OCI-LY3 (cell line): Measurements from ENCODE around the gene MED8.
"Not testable (repeated sequence)": the region's sequence is repeated elsewhere in the genome, so short reads cannot be mapped to it uniquely, and the experiment has no call there.

Source experiments
- H2AFZ ChIP-seq: fragments of 200-600, 300-600 bp; shearing (Covaris generic); 2 replicates; pipeline ENCODE4 v1.6.0; 2014; ENCODE audit warnings: antibody characterized with exemption, low read depth, low read length
- H3K27ac ChIP-seq: fragments of 200-600, 300-600 bp; sonication (generic); 2 replicates; pipeline ENCODE4 v1.5.1; 2014; ENCODE audit warnings: mild to moderate bottlenecking, low read length, moderate library complexity, mixed read lengths
- H3K27me3 ChIP-seq: fragments of 200-600, 300-600 bp; sonication (generic); 2 replicates; pipeline ENCODE4 v1.6.1; 2014; ENCODE audit warnings: low read depth, low read length, mixed read lengths
- H3K36me3 ChIP-seq: fragments of 200-600, 300-600 bp; sonication (generic); replicated peaks from 2 replicates; pipeline ENCODE3; 2014; ENCODE audit warnings: low read depth, low read length, mixed read lengths
- H3K4me1 ChIP-seq: fragments of 300-600, 200-600 bp; sonication (generic); 2 replicates; pipeline ENCODE4 v1.6.1; 2014; ENCODE audit warnings: low read length, mixed read lengths
- H3K4me2 ChIP-seq: fragments of 200-600, 300-600 bp; sonication (generic); 2 replicates; pipeline ENCODE4 v1.6.1; 2014; ENCODE audit warnings: low read length, mixed read lengths
- H3K4me3 ChIP-seq: fragments of 300-600, 200-600 bp; sonication (generic); 2 replicates; pipeline ENCODE4 v1.5.1; 2014; ENCODE audit warnings: antibody characterized with exemption, mild to moderate bottlenecking, low read length, moderate library complexity
- H3K79me2 ChIP-seq: fragments of 300-600, 200-600 bp; shearing (Covaris generic); 2 replicates; pipeline ENCODE4 v1.6.1; 2014; ENCODE audit warnings: mild to moderate bottlenecking, low read length, mixed read lengths
- H3K9ac ChIP-seq: fragments of 300-600, 200-600 bp; shearing (Covaris generic); 2 replicates; pipeline ENCODE4 v1.6.0; 2014; ENCODE audit warnings: mild to moderate bottlenecking, low read length, moderate library complexity
- H3K9me3 ChIP-seq: fragments of 200-600, 300-600 bp; shearing (Covaris generic); 2 replicates; pipeline ENCODE4 v1.6.1; 2014; ENCODE audit warnings: low read length, mixed read lengths; ENCODE audit not compliant: insufficient read depth
- H4K20me1 ChIP-seq: fragments of 200-600, 300-600 bp; sonication (generic); 2 replicates; pipeline ENCODE4 v1.6.1; 2016; ENCODE audit warnings: low read length, mixed read lengths; ENCODE audit not compliant: insufficient read depth
- EZH2phosphoT487 ChIP-seq: fragments of 200-600 bp; shearing (Covaris generic); IDR thresholded peaks from 2 replicates; pipeline ENCODE4 v1.6.1; 2018; ENCODE audit warnings: antibody characterized with exemption, mixed run types, low read depth
- TF ChIP-seq, protein P1 (sequence below): fragments of 200-600, 300-600 bp; sonication (generic); IDR thresholded peaks from 2 replicates; pipeline ENCODE4 v1.5.1; 2014; ENCODE audit warnings: antibody characterized with exemption, low read length, low read depth

Gene MED8

DNA sequence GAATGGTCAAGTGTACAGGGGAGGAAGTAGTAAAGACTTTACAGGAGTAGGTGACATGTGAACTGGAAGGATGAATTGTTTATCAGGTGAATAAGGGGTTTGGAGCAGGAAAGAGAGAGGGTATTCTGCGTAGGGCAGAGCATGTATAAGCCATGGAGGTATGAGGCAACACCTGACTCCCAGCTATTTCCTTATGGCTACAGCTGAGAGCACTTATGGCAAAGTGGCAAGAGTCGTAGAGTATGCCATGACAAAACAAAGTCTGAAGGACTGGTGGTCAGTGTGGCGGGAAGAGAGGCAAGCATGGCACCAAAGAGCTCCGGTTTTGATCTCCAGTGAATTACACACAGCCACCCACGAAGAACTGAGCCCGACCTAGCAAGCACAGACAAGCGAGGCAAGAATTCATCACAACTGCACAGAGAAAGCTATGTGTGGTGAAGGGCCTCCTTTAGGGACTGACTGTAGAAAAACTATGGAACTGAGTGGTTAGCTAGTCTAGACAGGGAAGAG lies 12.8 kb downstream of the MED8 start:
- no peaks in the 10 kb centered on the region for H3K27me3 ChIP-seq
- no peak overlapping the region for H3K4me2 ChIP-seq
- TF ChIP-seq EZH2phosphoT487: no peak
- TF ChIP-seq, protein P1, sequence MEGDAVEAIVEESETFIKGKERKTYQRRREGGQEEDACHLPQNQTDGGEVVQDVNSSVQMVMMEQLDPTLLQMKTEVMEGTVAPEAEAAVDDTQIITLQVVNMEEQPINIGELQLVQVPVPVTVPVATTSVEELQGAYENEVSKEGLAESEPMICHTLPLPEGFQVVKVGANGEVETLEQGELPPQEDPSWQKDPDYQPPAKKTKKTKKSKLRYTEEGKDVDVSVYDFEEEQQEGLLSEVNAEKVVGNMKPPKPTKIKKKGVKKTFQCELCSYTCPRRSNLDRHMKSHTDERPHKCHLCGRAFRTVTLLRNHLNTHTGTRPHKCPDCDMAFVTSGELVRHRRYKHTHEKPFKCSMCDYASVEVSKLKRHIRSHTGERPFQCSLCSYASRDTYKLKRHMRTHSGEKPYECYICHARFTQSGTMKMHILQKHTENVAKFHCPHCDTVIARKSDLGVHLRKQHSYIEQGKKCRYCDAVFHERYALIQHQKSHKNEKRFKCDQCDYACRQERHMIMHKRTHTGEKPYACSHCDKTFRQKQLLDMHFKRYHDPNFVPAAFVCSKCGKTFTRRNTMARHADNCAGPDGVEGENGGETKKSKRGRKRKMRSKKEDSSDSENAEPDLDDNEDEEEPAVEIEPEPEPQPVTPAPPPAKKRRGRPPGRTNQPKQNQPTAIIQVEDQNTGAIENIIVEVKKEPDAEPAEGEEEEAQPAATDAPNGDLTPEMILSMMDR: no peak

DNA sequence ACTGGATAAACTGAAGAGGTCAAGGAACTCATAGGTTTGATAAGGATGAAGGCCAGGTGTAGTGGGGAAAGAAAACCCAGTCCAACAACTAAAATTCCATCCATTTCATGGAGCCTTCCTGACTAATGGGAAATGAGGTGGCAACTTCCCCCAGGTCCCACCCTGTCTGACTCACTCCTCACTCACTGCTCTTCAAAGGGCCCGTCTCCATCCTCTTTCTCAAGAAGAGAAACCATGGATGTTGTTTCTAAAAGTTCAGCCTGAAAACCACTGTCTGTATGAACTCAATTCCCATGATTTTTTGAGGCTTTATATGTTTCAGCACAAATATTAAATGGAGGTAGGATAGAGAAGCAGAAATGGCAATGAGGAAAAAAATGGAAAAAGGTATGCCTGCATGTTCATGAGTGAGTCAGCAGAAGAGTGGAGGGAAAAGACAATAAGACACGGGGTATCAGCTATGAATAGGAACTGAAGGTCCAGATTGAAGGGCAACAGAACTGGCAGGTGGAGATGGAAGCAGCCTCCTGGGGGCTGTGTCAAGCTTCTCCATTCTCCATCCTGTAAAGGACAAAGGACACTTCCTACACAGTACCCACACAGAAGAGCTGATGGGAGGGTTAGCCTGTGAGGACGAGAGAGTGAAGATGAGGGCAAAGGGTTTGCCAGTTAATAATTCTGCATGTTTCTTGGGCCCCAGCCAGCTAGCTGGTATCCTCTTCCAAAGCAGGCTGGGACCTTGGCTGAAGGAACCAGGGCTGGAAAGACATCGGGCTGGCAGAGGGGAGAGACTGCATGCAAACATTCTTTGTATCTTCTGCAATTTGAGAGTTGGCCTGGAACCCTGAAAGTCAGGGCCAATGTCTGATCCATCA lies 16.3 kb downstream of the MED8 start:
- Histone ChIP-seq H3K4me3 (no peak overlapping the region), H2AFZ (no peak overlapping the region), H3K27me3 (no peaks in the 10 kb centered on the region), H3K36me3 (no peaks in the 10 kb centered on the region), H3K4me1 (peaks cover 5% of the 10 kb centered on the region), H3K4me2 (no peak overlapping the region), H3K9me3 (no peaks in the 10 kb centered on the region), H3K79me2 (peaks cover 8% of the 10 kb centered on the region), H3K27ac (no peak overlapping the region), H3K9ac (no peak overlapping the region), H4K20me1 (no peaks in the 10 kb centered on the region)
- TF ChIP-seq, protein P1: no peak

More for the DNA sequence above, 12.8 kb downstream of the MED8 start:
- no peak overlapping the region for H3K4me3 ChIP-seq
- H3K36me3 ChIP-seq: no peaks in the 10 kb centered on the region
- H2AFZ ChIP-seq: no peak overlapping the region
- H3K27ac ChIP-seq: no peak overlapping the region
- no peaks in the 10 kb centered on the region for H3K4me1 ChIP-seq
- H4K20me1 ChIP-seq: no peaks in the 10 kb centered on the region
- H3K9ac ChIP-seq: no peak overlapping the region
- H3K79me2 ChIP-seq: no peaks in the 10 kb centered on the region
- no peaks in the 10 kb centered on the region for H3K9me3 ChIP-seq

DNA sequence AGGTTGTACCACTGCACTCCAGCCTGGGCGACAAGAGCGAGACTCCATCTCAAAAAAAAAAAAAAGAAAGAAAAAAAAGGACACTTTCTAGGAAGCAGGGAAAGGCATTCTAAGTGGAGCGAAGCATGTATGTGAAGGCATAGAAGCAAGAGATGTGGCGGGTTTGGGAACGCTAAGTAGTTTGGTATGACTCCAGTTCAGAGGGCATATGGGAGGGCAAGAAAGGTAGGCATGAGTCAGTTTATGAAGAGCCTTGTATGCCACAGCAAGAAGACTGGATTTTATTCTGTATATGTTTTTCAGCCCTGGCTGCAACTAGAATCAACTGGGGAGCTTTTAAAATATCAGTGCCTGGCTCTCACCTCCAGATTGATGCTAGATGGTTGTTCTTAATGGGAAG lies 17.4 kb downstream of the MED8 start:
- H3K4me1 ChIP-seq: peaks cover 5% of the 10 kb centered on the region
- peaks cover 15% of the 10 kb centered on the region for H3K79me2 ChIP-seq
- no peaks in the 10 kb centered on the region for H3K9me3 ChIP-seq
- no peak overlapping the region for H3K27ac ChIP-seq
- H3K36me3 ChIP-seq: no peaks in the 10 kb centered on the region
- H4K20me1 ChIP-seq: no peaks in the 10 kb centered on the region
- H2AFZ ChIP-seq: no peak overlapping the region
- H3K9ac ChIP-seq: no peak overlapping the region
- H3K27me3 ChIP-seq: no peaks in the 10 kb centered on the region
- H3K4me3 ChIP-seq: no peak overlapping the region
- H3K4me2 ChIP-seq: no peak overlapping the region
- TF ChIP-seq, protein P1: no peak
- TF ChIP-seq EZH2phosphoT487: no peak

DNA sequence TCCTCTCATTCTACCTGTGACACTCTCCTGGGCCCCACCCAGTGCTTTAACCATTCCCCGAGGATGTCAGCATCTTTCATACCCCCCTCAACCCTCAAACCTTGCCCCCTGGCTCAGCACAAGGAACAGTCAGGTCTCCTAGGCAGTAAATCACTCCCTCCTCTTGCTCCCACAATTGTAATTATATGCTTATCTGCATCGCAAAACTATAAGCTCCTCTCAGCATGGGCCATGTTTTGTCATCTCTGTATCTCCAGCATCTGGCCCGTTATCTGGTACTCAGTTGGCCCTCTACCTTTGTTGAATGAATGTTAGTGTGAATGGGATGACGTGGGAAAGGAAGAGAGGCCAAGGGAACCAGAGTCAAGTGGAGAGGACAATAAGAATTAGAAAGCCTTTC lies 19.0 kb downstream of the MED8 start:
- H2AFZ ChIP-seq: no peak overlapping the region
- H3K27ac ChIP-seq: no peak overlapping the region
- peaks cover 10% of the 10 kb centered on the region for H3K4me1 ChIP-seq
- H3K79me2 ChIP-seq: peaks cover 31% of the 10 kb centered on the region
- no peak overlapping the region for H3K4me2 ChIP-seq
- no peak overlapping the region for H3K4me3 ChIP-seq
- TF ChIP-seq, protein P1: no peak
- no peak overlapping the region for H3K9ac ChIP-seq
- no peaks in the 10 kb centered on the region for H3K9me3 ChIP-seq
- H4K20me1 ChIP-seq: no peaks in the 10 kb centered on the region
- no peaks in the 10 kb centered on the region for H3K27me3 ChIP-seq
- peaks cover under 1% of the 10 kb centered on the region for H3K36me3 ChIP-seq

DNA sequence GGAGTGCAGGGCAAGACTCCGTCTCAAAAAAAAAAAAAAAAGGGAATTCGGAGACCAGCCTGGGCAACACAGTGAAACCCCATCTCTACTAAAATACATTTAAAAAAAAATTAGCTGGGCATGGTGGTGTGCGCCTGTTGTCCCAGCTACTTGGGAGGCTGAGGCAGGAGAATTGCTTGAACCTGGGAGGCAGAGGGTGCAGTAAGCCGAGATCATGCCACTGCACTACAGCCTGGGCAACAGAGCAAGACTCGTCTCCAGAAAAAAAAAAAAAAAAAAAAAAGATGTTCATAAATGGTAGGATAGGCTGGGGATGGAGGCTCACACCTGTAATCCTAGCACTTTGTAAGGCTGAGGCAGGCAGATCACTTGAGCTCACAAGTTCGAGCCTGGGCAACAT lies 19.8 kb downstream of the MED8 start:
- not testable (repeated sequence) for H3K9ac ChIP-seq, H4K20me1 ChIP-seq, H3K27me3 ChIP-seq, H3K27ac ChIP-seq, H3K9me3 ChIP-seq, H3K4me1 ChIP-seq, H3K4me3 ChIP-seq, H3K4me2 ChIP-seq, H2AFZ ChIP-seq, H3K36me3 ChIP-seq
- peaks cover 37% of the 10 kb centered on the region for H3K79me2 ChIP-seq
